Measurements from ENCODE around the gene MOK.

MOK gene

DNA sequence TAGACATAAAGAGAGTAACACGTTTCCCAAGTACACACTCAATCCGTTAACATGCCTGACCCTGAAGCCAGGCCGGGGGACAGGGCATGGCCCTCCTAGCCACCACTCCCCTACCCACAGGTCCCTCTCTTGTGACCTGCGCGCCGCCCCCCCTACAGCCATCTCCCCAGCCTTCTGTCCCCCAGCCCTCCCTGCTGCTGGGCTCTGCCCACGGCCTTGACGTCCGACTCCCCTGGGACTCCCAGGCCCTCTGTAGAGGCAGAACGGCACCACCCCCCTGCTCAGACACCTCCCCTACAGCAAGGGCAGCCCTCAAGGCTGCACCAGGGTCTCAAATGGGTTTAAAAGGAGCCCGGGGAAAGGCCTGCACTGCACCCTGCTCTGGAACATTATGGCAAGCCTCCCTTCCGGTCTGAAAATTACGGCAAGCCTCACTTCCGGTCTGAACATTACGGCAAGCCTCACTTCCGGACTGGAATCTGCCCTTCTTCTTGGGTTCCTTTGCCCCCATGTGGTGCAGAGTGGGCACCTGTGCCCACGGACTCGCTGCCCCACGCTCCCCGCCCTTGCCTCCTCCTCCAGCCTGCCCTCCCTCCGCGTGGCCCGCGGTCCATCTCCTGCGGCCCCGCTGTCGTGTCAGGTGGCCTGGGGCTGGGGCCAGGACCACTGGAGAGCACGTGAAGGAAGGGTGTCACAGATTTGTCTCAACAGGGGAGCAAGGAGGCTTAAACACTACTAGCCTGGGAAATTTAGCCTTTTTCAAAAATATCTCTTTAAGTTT, 77.6 kb downstream of the MOK start:
- TF ChIP-seq CTCF (IDR thresholded peaks at IDR 0.05): no peak

DNA sequence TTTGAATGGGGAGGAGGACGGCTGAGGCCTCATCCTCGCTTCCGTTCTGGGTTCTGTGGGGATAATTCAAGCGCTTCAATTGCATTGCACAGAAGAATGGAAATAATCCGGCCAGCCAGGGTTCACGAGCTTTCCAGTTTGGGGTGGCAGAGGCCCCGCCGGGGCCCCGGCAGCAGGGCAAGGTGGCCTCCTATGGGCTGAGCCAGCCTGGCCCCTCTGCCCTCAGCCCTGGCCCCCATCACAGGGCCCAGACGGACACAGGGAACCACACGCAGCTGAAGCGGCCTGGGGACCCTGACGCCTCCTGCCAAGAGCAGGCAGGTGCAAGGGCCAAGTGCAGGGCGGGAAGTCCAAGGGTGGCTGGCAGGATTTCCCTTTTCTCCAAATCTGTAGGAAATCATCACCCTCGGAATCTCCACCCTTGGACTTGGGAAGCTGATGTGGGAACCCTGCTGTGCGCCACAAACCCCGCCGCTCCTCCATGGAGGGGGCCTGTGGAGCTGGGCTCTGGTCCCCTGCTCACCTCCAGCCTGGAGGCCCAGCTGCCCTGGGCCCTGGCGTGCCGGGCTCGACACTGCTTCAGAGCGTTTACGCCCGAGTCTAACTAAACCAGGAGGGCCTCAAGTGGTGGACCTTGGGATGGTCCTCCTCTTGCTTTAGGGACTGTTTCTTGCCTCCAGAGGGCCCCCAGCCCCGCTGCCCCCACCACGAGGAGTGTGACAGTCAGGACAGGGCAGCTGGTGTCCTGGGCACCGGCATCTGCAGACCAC, 78.4 kb downstream of the MOK start:
- no peak for TF ChIP-seq CTCF (IDR thresholded peaks at IDR 0.05)

DNA sequence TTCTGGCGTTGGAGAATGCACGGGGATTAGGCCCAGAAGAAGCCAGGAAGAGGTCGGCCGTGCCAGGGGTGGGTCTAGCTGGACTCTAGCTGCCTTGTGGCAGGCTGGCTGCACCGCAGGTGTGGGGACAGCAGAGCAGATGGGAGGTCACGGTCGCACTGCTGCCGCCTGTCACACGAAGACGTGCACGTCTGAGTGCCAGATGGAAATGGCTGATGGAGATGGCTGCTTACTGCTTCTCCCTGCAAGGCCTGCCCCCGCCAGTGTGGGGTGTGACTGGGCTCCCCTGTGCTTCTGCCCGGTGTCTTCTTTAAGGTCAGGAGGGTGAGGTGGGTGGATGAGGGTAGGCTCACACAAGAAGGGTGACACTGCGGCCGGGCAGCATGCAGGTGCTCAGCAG, 79.0 kb downstream of the MOK start:
- TF ChIP-seq CTCF (IDR thresholded peaks at IDR 0.05): no peak

- no peak for TF ChIP-seq CTCF (IDR thresholded peaks at IDR 0.05)
Observed at GRCh38 chr14:102225386-102225785, 79.6 kb downstream of the MOK start.

- no peak for TF ChIP-seq CTCF (IDR thresholded peaks at IDR 0.05)
Observed at GRCh38 chr14:102223682-102224081, 81.3 kb downstream of the MOK start.

- TF ChIP-seq CTCF (IDR thresholded peaks at IDR 0.05): no peak
Observed at GRCh38 chr14:102222751-102223150, 82.2 kb downstream of the MOK start.

- TF ChIP-seq CTCF (IDR thresholded peaks at IDR 0.05): no peak
Observed at GRCh38 chr14:102222009-102222575, 82.9 kb downstream of the MOK start.
